ENCODE results near the gene KIF6.

KIF6 gene

GRCh38 chr6:39599341-39599740, 125.9 kb downstream of the KIF6 start:
- H3K36me3 Mint-ChIP-seq, result no peaks in the 10 kb centered on the region
- no peaks in the 10 kb centered on the region for H3K9me3 Mint-ChIP-seq
- H3K4me1 Mint-ChIP-seq, result no peaks in the 10 kb centered on the region
- peaks cover 25% of the 10 kb centered on the region for H3K27me3 Mint-ChIP-seq
- no peak overlapping the region for H3K27ac Mint-ChIP-seq
- H3K4me3 Mint-ChIP-seq, result no peak overlapping the region

DNA sequence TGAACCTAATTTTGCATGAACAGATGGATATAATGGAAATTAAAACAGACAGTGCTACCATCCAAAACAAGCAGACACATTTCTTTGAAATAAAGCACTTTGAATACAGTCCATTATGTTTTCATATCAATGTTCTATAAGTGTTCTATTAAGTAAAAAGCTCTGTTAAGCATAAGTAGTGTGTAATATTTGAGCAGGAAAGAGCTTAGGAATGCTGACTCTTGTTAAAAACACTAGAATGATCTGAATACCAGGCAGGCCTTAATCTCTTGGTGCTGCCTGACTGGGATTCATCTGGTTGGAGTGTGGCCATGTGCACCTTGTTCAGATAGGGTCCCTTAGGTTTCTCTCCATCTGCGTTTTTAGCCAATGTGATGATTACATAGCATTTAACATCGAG, 130.9 kb downstream of the KIF6 start:
- no peak overlapping the region for H3K4me3 Mint-ChIP-seq
- no peaks in the 10 kb centered on the region for H3K4me1 Mint-ChIP-seq
- no peak overlapping the region for H3K27ac Mint-ChIP-seq
- peaks cover 24% of the 10 kb centered on the region for H3K27me3 Mint-ChIP-seq
- H3K9me3 Mint-ChIP-seq, result no peaks in the 10 kb centered on the region
- H3K36me3 Mint-ChIP-seq, result no peaks in the 10 kb centered on the region

GRCh38 chr6:39593646-39594045, 131.6 kb downstream of the KIF6 start:
- H3K27ac Mint-ChIP-seq, result no peak overlapping the region
- peaks cover 24% of the 10 kb centered on the region for H3K27me3 Mint-ChIP-seq
- H3K4me1 Mint-ChIP-seq, result no peaks in the 10 kb centered on the region
- no peak overlapping the region for H3K4me3 Mint-ChIP-seq
- no peaks in the 10 kb centered on the region for H3K9me3 Mint-ChIP-seq
- no peaks in the 10 kb centered on the region for H3K36me3 Mint-ChIP-seq

DNA sequence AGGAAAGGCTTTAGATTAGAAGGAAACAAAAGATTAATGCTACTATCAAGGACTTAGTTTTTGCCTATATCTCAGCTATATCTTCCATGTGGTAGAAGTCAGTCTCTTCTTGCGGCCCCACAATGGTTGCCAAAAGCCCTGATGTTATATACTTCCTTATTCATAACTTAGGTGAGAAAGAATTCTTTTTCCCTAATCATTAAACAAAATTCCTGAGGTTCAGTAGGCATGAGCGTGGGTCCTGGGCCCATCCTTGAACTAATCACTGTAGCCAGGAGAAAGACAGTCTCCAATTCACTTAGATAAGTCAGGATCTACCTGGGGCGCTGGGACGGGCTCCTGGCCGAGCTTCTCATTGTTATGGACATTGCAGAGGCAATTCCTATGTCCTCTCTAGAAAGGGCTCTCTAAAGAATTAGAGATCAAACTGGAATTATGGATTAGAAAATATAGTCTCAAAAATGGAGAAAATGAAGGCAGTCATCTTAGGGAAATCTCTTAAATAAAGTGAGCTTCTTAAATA, 134.3 kb downstream of the KIF6 start:
- no peak overlapping the region for H3K4me3 Mint-ChIP-seq
- H3K27ac Mint-ChIP-seq, result no peak overlapping the region
- peaks cover 18% of the 10 kb centered on the region for H3K27me3 Mint-ChIP-seq
- H3K36me3 Mint-ChIP-seq, result no peaks in the 10 kb centered on the region
- no peaks in the 10 kb centered on the region for H3K4me1 Mint-ChIP-seq
- no peaks in the 10 kb centered on the region for H3K9me3 Mint-ChIP-seq

DNA sequence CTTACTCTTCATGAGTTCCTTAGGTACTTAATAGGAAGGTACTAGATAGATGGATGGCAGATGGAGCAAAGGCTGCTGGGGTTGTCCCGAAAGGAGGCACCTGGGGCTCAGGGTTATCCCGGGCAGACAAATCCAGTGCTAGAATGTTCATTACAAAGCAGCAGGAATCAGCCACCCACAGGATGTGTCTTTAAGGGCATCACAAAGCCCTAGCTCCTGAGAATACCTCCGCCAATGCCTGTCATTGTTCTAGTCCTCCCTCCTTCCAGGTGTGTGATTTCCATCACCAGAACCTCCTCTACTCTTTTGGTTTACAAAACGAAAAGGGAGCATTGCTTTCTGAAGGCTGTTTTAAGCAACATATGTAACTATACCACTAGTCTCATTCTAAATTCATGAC, 138.1 kb downstream of the KIF6 start:
- peaks cover 10% of the 10 kb centered on the region for H3K27me3 Mint-ChIP-seq
- H3K27ac Mint-ChIP-seq, result no peak overlapping the region
- no peaks in the 10 kb centered on the region for H3K4me1 Mint-ChIP-seq
- no peaks in the 10 kb centered on the region for H3K9me3 Mint-ChIP-seq
- H3K4me3 Mint-ChIP-seq, result no peak overlapping the region
- no peaks in the 10 kb centered on the region for H3K36me3 Mint-ChIP-seq

GRCh38 chr6:39585641-39586040, 139.6 kb downstream of the KIF6 start:
- no peaks in the 10 kb centered on the region for H3K4me1 Mint-ChIP-seq
- no peaks in the 10 kb centered on the region for H3K9me3 Mint-ChIP-seq
- no peak overlapping the region for H3K4me3 Mint-ChIP-seq
- H3K36me3 Mint-ChIP-seq, result no peaks in the 10 kb centered on the region
- no peak overlapping the region for H3K27ac Mint-ChIP-seq
- H3K27me3 Mint-ChIP-seq, result peaks cover 6% of the 10 kb centered on the region

GRCh38 chr6:39577446-39578165, 147.6 kb downstream of the KIF6 start:
- Mint-ChIP-seq H3K27ac (no peak overlapping the region), H3K4me3 (no peak overlapping the region), H3K4me1 (no peaks in the 10 kb centered on the region), H3K9me3 (no peaks in the 10 kb centered on the region), H3K36me3 (no peaks in the 10 kb centered on the region), H3K27me3 (peaks cover 7% of the 10 kb centered on the region)

GRCh38 chr6:39576556-39577303, 148.5 kb downstream of the KIF6 start:
- H3K4me3 Mint-ChIP-seq, result no peak overlapping the region
- peaks cover 7% of the 10 kb centered on the region for H3K27me3 Mint-ChIP-seq
- H3K4me1 Mint-ChIP-seq, result no peaks in the 10 kb centered on the region
- H3K36me3 Mint-ChIP-seq, result no peaks in the 10 kb centered on the region
- no peak overlapping the region for H3K27ac Mint-ChIP-seq
- no peaks in the 10 kb centered on the region for H3K9me3 Mint-ChIP-seq

GRCh38 chr6:39574991-39575390, 150.2 kb downstream of the KIF6 start:
- Mint-ChIP-seq H3K27me3 (peaks cover 9% of the 10 kb centered on the region), H3K27ac (no peak overlapping the region), H3K4me3 (no peak overlapping the region), H3K4me1 (no peaks in the 10 kb centered on the region), H3K9me3 (no peaks in the 10 kb centered on the region), H3K36me3 (no peaks in the 10 kb centered on the region)

DNA sequence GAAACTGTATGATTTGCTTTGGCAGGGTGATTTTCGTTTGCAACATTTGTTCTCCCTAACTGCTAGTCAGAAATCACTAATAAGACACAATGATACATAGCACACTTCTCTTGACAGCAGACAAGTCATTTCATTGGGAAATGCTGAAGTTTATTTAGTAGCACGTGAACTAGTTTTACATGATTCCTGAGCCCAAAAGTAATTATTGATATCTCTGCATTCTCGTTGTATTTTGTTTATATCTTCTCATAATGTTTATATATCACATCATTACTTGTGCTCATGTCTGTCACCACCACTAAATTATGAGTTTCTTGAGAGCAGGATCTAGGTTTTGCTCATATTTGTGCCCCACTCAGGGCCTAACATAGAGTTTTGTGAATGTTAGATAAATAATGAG, 151.7 kb downstream of the KIF6 start:
- Mint-ChIP-seq H3K9me3 (no peaks in the 10 kb centered on the region), H3K4me3 (no peak overlapping the region), H3K27me3 (peaks cover 5% of the 10 kb centered on the region), H3K4me1 (no peaks in the 10 kb centered on the region), H3K36me3 (no peaks in the 10 kb centered on the region), H3K27ac (no peak overlapping the region)

DNA sequence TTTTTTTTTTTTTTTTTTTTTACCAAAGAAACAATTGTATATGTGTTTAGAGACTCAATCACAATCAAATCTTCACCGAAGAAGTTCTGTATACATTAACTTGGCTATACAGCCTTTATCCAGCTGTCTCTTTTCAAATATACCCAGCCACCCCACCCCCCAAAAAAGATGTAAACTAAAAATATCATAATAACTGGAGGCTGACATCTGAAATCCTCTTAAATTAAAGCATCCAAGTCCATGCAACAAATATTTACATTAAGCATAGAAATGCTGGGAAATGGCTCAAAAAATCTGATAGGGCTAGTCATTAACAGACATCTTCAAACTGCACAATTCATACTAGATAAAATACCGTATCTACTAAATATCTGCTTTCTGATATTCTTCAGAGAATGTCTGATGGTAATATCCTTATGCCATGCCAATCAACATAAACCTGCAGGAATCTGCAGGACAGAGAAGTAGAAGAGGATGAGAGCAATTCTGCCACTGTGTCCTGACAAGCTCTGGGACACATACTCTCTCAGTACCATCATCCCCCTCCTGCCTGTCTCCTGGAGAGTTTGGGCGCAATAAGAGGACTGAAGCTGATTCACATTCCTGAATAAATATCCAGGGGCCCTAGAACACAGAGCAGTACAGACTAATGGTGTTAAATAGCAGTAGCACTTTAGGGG, 152.4 kb downstream of the KIF6 start:
- Mint-ChIP-seq H3K9me3 (no peaks in the 10 kb centered on the region), H3K27me3 (peaks cover 5% of the 10 kb centered on the region), H3K27ac (no peak overlapping the region), H3K4me3 (no peak overlapping the region), H3K36me3 (no peaks in the 10 kb centered on the region), H3K4me1 (no peaks in the 10 kb centered on the region)

DNA sequence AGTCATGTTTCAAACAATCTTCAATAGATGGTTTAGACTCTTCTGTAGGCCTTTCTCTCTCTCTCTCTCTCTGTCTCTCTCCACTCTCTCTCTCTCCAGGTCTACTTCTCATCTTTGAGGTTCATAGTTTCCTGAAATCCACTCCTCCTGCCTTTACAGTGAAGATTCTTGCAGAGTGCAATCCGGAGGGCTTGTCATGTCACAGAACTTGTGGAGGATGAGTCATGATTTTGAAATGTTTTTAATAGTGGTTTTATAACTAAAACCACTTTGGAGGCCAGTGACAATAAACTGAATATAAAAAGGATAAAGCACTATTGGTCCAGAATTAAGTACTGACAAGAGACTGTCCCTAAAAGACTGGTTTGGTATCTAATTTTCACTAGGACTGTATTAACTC, 156.3 kb downstream of the KIF6 start:
- peaks cover 2% of the 10 kb centered on the region for H3K27me3 Mint-ChIP-seq
- H3K36me3 Mint-ChIP-seq, result no peaks in the 10 kb centered on the region
- no peaks in the 10 kb centered on the region for H3K9me3 Mint-ChIP-seq
- no peak overlapping the region for H3K4me3 Mint-ChIP-seq
- no peaks in the 10 kb centered on the region for H3K4me1 Mint-ChIP-seq
- H3K27ac Mint-ChIP-seq, result no peak overlapping the region

DNA sequence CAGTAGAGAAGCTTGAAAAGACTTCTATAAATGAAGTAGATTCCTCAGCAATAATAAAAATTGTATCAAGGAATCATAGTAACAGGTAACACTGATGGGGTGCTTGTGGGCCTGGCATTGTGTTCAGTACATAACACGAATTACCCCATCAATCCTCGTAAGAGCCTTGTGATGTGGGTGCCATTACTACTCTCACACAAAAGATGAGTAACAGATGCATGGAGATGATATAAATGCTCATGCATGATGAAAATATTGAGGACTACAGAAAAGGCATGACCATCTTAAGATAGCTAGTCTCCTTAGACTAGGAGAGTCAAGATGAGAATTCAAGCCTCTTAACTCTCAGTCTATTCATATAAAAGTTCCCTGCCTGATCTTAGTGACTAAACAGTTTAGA, 158.1 kb downstream of the KIF6 start:
- Mint-ChIP-seq H3K27ac (no peak overlapping the region), H3K9me3 (no peaks in the 10 kb centered on the region), H3K4me3 (no peak overlapping the region), H3K36me3 (no peaks in the 10 kb centered on the region), H3K4me1 (no peaks in the 10 kb centered on the region), H3K27me3 (peaks cover 2% of the 10 kb centered on the region)

- no peak overlapping the region for H3K4me3 Mint-ChIP-seq
- H3K27me3 Mint-ChIP-seq, result peaks cover 2% of the 10 kb centered on the region
- no peak overlapping the region for H3K27ac Mint-ChIP-seq
- no peaks in the 10 kb centered on the region for H3K4me1 Mint-ChIP-seq
- H3K36me3 Mint-ChIP-seq, result no peaks in the 10 kb centered on the region
- no peaks in the 10 kb centered on the region for H3K9me3 Mint-ChIP-seq
Observed at GRCh38 chr6:39566456-39566855, 158.8 kb downstream of the KIF6 start.

- Mint-ChIP-seq H3K36me3 (no peaks in the 10 kb centered on the region), H3K27me3 (no peaks in the 10 kb centered on the region), H3K9me3 (no peaks in the 10 kb centered on the region), H3K4me3 (no peak overlapping the region), H3K4me1 (no peaks in the 10 kb centered on the region), H3K27ac (no peak overlapping the region)
Observed at GRCh38 chr6:39565956-39566355, 159.3 kb downstream of the KIF6 start.

All from activated naive CD4-positive, alpha-beta T cell treated with anti-CD3 and anti-CD28 coated beads, Interleukin-2, amount 50 U/mL, for 24 hours (primary cell).